HG02981 (cell line): ENCODE data around the gene RPUSD1.
"Not testable (repeated sequence)": the region's sequence is repeated elsewhere in the genome, so short reads cannot be mapped to it uniquely, and the experiment has no call there.

Experiments
- ATAC-seq: cut with Tn5 transposase; IDR thresholded peaks from one replicate; pipeline ENCODE4 v1.9.1; 2021; ENCODE audit warnings: mild to moderate bottlenecking, moderate library complexity; ENCODE audit not compliant: unreplicated experiment

The RPUSD1 gene

DNA sequence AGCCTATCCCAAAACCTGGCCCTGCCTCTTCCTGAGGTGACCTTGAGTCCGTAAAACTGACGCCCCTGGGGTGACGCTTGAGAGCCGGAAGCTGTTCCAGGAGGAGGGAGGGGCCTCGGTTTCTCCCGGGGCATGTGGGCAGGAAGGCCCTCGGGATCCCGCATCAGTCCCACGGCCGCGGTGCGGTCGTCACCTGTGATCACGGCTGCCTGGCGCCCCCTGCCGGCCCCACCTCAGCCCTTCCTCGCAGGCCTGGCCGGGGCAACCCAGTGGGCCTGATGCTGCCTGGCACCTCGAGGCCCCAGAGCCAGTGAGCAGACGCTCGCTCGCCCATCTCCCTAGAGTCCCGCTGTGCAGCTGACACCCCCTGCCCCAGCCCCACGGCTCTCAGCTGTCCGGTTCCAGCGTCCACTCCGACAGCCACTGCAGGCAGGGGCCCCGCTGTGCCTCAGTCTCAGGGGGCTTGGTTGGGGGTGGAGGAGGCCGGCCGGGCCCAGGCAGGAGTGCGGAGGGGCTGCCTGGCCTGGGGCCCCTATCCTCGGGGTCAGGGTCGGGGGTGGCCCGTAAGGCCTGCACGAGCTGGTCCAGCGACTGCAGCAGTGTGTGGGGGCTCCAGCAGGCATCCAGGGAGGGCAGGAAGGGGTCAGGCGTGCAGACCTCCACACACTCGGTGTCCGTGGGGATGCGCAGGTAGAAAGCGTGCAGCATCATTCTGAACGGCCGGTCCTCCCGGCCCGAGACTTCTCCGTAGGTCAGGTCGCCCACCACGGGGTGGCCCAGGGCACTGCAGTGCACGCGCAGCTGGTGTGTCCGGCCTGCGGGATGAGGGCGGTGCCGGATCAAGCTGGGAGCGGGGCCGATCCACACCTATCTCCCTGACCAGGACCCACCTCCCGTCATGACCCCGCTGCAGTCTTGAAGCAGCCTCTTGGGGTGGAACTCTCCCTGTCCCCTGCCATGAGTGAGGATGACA is 2.3 kb downstream of the RPUSD1 start:
- no peak for ATAC-seq

- no peak for ATAC-seq
These were observed 3.8 kb downstream of the RPUSD1 start for GRCh38 chr16:784431-784830.

GRCh38 chr16:783404-784161 is 4.6 kb downstream of the RPUSD1 start:
- ATAC-seq, result no peak

GRCh38 chr16:782766-783403 is 5.3 kb downstream of the RPUSD1 start:
- no peak for ATAC-seq

DNA sequence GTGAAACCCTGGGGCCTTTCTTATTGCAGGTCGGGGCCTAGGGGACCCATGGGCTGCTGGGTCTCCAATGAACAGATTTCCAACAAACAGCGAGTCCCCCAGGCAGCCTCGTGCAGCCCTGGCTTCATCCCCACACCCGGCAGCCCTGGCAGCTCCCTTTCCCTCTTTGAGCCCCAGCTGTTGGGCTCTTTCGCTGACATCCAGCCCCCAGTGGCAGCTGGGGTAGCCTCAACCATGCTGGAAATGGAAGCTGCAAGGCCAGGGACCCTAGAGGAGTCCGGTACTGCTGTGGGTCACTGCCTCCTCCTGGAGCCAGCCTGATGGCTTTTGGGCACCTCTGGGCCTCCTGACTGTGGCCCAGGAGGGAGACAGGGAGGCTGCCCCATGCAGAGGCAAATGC is 5.9 kb downstream of the RPUSD1 start:
- ATAC-seq, result no peak

DNA sequence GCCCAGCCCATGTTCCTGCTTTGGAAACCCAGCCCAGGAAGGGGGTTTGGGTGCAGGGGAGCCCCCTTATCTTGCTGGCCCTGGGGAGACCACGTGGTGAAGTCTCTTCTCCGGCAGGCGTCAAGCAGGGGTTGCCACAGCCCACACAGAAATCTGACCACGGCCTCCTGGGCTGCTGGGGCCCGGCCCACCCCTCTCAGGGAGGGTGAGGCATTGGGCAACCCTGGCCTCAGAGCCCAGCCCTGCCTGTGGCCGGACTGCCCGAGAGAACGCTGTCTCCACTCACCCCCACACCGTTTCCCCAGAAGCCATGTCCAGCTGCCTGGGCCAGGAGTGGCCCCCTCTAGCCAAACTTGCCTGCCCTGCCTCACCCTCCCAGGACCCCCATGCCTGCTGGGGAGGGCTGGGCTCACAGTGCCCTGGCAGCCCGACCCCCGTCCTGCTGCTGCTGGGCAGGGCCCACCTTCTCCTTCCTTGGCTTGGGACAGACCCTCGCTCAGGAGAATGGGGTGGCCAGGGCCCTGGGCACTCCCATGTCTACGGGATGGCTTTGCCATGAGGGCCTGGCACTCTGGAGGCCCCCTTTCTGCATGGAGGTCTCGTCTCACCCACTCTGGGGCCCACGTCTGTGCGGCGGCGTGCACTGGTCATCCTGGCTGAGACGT is 6.7 kb downstream of the RPUSD1 start:
- no peak for ATAC-seq

- ATAC-seq, result no peak
These were observed 7.9 kb downstream of the RPUSD1 start for GRCh38 chr16:780296-780695.

DNA sequence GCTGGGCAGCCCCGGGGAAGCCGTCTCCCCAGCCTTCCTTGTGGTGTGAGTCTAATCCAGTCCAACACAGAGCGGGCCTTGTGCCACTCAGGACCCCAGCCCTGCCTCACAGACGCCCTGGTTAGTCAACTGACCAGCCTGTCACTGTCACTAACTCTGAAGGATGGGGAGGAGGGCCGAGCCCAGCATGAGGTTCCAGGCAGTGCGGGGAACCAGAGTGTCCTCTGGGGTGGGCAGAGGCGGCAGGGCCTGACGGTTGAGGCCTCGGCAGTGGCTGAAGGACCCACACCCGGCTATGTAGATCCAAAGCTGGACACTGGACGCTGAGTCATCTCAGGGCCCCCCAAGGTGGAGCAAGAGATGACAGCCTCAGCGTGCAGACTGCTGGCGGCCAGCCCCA is 8.6 kb downstream of the RPUSD1 start:
- no peak for ATAC-seq

- no peak for ATAC-seq
These were observed 9.2 kb downstream of the RPUSD1 start for GRCh38 chr16:778909-779527.

DNA sequence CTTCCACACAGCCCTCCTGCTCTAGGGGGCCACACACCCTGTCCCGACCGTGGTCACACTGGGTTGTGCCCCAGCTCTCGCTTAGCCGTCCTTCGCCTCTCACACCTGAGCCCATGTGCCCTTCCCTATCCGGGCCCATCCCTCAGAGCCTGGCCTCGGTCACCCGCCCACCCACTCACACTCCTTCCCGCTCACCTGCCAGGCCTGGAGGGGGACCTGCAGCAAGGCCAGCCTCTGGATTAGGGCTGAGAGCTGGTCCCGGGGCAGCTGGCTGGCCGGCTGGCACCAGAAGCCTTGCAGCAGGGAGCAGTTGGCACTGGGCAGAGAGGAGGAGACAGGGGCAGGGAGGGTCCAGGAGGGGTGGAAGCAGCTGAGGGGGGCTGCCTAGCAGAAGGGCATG is 9.7 kb downstream of the RPUSD1 start:
- no peak for ATAC-seq

GRCh38 chr16:777826-778225 is 10.4 kb downstream of the RPUSD1 start:
- no peak for ATAC-seq

- no peak for ATAC-seq
These were observed 11.4 kb downstream of the RPUSD1 start for GRCh38 chr16:776824-777223.

GRCh38 chr16:776298-776697 is 11.9 kb downstream of the RPUSD1 start:
- ATAC-seq, result not testable (repeated sequence)

DNA sequence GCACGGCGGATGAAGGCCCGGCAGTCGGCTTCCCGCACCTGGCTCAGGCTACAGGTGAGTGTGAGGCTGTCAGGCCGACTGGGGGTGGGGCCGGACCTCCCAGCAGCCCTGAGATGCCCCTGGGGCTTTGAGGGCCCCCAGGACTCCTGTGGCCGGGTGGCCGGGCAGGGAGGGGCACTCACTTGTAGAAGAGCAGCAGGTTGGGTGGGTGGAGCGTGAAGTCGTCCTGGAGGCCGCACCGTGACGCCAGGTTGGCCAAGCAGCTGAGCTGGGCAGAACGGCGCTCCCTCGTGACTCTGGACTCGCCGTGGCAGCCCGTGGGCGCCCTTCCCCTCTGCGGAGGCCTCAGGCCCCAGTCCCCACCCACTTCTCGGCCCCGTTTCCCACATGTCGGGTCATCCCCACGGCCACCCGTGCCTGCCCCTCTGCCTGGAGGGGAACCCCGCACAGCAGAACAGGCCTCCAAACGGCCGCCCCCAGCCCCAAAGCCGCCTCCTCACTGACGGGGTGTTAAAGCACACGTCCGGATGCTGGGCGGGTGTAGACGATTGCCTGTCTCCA is 12.9 kb downstream of the RPUSD1 start:
- ATAC-seq, result no peak

DNA sequence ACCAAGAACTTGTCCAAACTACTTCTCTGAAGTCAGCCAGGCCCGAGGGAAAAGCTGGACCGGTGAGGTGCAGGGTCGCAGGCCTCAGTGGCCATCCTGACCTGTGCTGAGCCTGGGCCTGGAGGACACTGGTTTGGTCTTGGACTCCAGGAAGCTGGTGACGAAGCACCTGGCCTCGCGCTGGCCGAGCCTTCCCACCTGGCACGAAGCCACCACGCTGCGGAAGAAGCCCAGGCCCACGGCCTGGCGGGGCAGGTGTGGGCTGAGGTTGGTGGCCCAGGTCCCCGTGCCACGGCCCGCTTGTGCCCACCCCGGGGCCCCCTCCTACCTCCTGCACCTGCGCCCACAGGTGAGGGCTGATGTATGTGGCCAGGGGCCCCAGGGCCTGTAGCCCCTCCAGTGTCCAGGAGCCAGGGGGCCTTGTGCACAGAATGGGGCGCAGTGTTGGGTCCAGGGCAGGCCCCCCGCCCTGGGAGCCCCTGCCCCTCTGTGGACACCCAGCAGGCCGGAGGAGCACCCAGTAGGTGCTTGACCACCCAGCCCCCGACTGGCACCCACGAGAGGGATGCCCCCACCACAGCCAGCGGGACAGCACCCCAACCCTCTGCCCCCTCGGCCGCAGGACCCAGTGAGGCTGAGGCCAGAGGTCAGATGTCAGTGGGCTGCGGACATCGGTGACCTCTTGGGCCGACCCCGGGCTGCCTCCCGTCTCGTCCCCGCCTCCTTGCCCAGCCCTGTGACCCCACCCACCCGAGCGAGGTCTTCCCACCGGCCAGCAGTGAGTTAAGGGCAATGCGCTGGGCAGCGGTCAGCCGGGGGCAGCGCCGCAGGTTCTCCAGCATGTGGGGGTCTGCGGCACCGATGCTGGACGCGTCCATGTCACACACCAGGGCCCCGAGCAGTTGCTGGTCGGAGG is 13.8 kb downstream of the RPUSD1 start:
- ATAC-seq, result no peak

DNA sequence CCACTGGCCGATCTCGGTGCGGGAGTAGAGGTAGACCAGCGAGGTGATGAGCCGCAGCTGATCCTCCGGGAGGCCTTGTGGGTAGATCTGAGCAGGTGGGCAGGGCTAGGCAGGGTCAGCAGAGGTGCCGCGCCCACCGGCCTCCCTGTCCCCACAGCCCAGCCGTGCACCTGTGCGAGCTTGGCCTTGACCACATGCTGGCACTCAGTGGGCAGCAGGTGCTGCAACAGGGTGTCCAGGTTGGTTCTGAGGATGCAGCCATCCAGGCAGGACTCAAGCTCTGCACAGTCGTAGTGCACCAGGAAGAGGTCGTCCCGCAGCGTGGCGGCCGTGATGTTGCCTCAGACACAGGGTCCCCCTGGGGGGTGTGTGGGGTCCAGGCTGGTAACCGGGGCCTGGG is 15.2 kb downstream of the RPUSD1 start:
- no peak for ATAC-seq

DNA sequence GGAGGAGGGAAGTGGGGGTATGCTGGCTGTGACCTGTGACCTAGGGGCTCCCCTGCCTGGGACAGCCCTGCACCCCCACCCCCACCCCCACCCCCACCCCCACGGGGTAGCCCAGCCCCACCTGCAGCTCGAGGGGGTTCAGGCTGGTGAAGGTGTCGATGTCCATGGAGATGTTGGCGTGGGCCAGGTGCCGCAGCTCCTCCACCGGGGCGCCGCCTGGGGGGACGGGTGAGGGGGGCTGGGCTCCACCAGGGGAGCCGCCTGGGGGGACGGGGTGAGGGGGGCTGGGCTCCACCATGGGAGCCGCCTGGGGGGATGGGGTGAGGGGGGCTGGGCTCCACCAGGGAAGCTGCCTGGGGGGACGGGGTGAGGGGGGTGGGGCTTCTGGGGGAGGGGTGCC is 17.8 kb downstream of the RPUSD1 start:
- ATAC-seq, result no peak

GRCh38 chr16:769934-770333 is 18.2 kb downstream of the RPUSD1 start:
- ATAC-seq, result no peak

GRCh38 chr16:769184-769784 is 18.9 kb downstream of the RPUSD1 start:
- ATAC-seq, result no peak
